GM12873 (cell line): ENCODE measurements around the gene JAML.

Source experiments
- TF ChIP-seq, protein P1 (sequence below): IDR thresholded peaks from 2 replicates; pipeline ENCODE4 v1.5.1; 2012; ENCODE audit warnings: low read depth, mild to moderate bottlenecking, moderate library complexity, low read length, control low read depth; ENCODE audit not compliant: insufficient read depth; ENCODE audit errors: missing control alignments

JAML gene

DNA sequence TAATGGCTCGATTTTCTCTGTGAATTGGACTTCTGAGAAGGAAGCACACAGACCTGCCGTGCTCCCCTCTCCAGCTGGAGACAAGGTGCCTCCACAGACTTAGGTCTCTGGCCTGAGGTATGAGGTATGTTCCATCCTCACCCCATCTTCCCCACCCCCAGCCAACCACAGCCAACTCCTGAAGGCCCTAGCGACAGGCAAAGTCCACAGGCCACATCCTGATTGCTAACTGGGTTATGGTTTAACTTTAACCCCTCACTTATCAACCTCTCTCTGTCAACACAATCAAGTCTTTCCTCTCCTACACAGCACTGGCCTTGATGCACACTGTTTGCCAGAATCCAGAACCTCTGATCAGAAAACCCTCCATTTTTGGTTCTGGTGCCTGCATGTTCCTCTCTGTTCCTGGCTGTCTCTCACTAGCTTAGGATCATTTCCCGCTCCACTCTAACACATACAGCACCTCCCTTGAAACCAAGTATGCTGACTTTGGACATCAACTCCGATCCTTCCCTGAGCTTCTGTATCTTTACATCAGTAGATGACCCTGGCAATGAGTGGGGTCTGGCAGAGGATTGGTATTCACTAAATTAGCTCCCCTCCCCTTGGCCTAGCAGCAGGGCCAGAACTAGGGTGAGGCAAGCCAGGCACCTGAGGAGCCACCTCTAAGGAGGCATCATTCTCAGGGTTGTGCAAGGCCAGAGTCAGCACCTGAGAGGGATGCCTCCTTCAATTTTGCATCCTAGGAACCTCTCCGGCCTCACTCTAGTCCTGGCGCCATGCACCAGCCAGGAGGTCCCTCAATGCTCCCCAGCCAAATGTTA is 22.0 kb downstream of the JAML start:
- TF ChIP-seq, protein P1, sequence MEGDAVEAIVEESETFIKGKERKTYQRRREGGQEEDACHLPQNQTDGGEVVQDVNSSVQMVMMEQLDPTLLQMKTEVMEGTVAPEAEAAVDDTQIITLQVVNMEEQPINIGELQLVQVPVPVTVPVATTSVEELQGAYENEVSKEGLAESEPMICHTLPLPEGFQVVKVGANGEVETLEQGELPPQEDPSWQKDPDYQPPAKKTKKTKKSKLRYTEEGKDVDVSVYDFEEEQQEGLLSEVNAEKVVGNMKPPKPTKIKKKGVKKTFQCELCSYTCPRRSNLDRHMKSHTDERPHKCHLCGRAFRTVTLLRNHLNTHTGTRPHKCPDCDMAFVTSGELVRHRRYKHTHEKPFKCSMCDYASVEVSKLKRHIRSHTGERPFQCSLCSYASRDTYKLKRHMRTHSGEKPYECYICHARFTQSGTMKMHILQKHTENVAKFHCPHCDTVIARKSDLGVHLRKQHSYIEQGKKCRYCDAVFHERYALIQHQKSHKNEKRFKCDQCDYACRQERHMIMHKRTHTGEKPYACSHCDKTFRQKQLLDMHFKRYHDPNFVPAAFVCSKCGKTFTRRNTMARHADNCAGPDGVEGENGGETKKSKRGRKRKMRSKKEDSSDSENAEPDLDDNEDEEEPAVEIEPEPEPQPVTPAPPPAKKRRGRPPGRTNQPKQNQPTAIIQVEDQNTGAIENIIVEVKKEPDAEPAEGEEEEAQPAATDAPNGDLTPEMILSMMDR: no peak

DNA sequence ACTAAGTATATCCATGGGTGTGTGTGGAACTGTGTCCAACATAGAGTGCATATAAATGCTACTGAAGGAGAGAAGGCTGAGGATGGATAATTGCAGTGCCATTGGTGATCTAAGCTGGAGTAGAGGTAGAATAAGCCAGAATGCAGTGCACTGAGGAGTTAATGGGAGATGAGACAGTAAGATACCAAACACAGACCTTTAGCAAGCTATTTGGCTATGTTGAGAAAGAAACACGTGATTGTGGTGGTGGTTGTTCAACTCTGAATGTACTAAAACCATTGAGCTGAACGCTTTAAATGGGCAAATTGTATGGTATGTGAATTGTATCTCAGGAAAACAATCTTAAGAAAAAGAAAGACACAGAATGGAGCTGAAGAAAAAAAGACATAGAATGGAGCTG is 22.8 kb downstream of the JAML start:
- TF ChIP-seq, protein P1: no peak

DNA sequence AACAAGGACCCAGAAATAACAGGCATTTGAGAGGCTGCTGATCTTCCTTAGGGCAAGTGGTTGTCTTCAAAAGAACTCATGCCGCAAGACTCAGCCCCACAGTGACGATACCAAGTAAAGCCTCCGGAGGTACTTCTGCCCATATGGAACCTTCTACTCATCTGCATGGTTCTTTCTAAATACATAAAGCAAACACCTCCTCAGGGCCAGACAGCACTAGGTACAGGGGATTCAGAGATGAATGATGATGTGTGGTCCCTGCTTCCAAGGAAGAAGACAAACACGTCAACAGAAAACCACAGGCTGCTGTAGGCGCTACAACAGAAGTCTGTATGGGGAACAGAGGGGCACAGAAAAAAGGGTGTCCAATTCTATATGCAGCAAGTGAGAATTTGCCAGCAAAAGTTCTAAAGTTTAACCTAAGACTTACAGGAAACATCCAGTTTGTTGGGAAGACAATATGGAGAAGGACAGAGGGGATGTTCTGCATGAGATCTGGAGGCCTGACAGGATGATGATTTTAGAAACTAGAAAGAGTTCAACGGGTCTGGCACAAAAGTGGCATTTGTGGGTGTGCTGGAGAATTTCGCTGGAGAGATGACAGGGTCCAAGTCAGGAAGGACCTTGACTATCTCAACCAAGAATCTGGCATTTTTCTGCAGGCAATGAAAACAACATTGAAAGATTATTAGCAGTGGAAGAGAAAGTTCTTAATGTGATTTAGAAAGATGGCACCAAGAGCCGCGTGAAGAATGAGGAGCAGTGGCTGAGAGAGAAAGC is 23.7 kb downstream of the JAML start:
- TF ChIP-seq, protein P1: no peak

DNA sequence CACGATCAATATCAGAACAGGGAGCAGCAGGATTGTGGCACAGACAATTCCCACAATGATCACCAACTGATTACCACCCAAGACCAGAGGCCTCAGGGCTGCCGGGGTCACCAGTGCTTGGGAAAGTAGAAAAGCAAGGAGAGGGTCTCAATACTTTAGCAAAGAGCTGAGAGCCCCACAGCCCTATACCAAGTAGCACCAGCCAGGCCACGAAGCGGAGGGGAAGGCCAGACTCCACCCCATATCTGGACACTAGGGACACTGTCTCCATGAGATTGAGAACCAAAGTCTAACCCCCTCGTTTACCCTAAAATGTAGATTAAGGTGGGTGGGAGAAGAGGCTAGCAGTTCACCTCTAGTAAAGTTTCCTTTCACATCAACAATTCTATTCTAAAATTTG is 24.3 kb downstream of the JAML start:
- TF ChIP-seq, protein P1: no peak

DNA sequence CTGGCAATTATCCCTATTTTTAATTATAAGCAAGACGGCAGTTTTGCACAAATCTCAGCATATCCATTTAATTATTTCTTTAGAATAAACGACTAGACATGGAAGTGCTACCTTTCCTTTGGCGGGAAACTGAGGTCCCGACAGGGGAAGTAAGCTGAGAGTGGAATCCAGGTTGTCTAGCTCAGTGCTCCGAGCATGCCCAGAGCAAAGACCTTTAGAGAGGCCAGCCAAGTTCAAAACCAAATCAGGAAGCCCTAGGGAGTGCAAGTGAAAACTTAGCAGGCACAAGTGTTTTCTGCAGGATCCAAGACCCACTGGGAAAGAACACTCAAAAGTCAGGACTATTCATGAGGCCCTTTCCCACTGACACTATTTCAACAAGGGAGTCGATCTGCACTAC is 25.7 kb downstream of the JAML start:
- TF ChIP-seq, protein P1: no peak

DNA sequence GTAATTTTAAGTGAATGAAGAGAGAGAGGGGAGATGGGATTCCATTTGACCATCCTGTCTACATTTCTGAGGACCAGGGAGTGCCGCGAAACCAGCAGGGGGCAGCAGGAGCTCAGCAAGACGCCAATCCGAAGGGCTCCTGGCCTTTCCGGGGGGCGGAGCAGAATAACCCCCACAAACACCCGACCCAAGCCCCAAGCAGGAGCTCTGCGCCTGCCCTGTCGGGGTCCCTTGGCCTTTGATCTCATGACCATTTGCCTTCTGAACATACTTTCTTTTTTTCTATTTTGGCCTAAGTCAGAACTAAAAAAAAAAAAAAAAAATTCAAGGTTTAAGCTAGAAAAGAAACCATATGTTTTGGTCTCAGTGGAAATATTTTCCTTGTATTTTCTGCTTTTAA is 26.4 kb downstream of the JAML start:
- TF ChIP-seq, protein P1: peak; percentile 92
